AG09309 (cell line): ENCODE measurements around the gene EPHA6.

Experiments
- DNase-seq: peaks from one replicate; pipeline ENCODE4 v3.0.0-alpha.2; 2010; ENCODE audit warnings: low read depth
- H3K4me3 ChIP-seq: 2 replicates; pipeline ENCODE4 v1.5.1; 2011; ENCODE audit warnings: mild to moderate bottlenecking, low read depth, low read length, moderate library complexity; ENCODE audit not compliant: control insufficient read depth
- CTCF ChIP-seq: IDR thresholded peaks from 2 replicates; pipeline ENCODE4 v1.5.1; 2011; ENCODE audit warnings: mild to moderate bottlenecking, low read depth, low read length, inconsistent platforms; ENCODE audit not compliant: insufficient read depth, control insufficient read depth; ENCODE audit errors: missing control alignments

The EPHA6 gene

GRCh38 chr3:97388774-97389173 is 574.4 kb downstream of the EPHA6 start:
- DNase-seq: no peak
- TF ChIP-seq CTCF: no peak
- H3K4me3 ChIP-seq: no peak overlapping the region

- no peak overlapping the region for H3K4me3 ChIP-seq
- no peak for DNase-seq
- no peak for TF ChIP-seq CTCF
These were observed 575.5 kb downstream of the EPHA6 start for GRCh38 chr3:97389936-97390335.

- TF ChIP-seq CTCF: no peak
- DNase-seq: no peak
- no peak overlapping the region for H3K4me3 ChIP-seq
These were observed 576.8 kb downstream of the EPHA6 start for GRCh38 chr3:97391167-97391566.

- H3K4me3 ChIP-seq: no peak overlapping the region
- TF ChIP-seq CTCF: no peak
- DNase-seq: no peak
These were observed 595.2 kb downstream of the EPHA6 start for GRCh38 chr3:97409612-97410011.

GRCh38 chr3:97421565-97421964 is 607.2 kb downstream of the EPHA6 start:
- TF ChIP-seq CTCF: no peak
- no peak for DNase-seq
- no peak overlapping the region for H3K4me3 ChIP-seq

- H3K4me3 ChIP-seq: no peak overlapping the region
- TF ChIP-seq CTCF: no peak
- DNase-seq: no peak
These were observed 610.6 kb downstream of the EPHA6 start for GRCh38 chr3:97425002-97425401.

GRCh38 chr3:97430601-97431000 is 616.2 kb downstream of the EPHA6 start:
- DNase-seq: no peak

More at GRCh38 chr3:97430601-97431000, 616.2 kb downstream of the EPHA6 start:
- TF ChIP-seq CTCF: no peak
- no peak overlapping the region for H3K4me3 ChIP-seq
